GM19372 (cell line): ENCODE data around the gene PRSS50.
"Not testable (repeated sequence)": the region's sequence is repeated elsewhere in the genome, so short reads cannot be mapped to it uniquely, and the experiment has no call there.

ENCODE experiments used
- ATAC-seq: cut with Tn5 transposase; IDR thresholded peaks from one replicate; pipeline ENCODE4 v1.9.1; 2021; ENCODE audit warnings: mild to moderate bottlenecking, low read depth, moderate library complexity; ENCODE audit not compliant: unreplicated experiment

Gene PRSS50

DNA sequence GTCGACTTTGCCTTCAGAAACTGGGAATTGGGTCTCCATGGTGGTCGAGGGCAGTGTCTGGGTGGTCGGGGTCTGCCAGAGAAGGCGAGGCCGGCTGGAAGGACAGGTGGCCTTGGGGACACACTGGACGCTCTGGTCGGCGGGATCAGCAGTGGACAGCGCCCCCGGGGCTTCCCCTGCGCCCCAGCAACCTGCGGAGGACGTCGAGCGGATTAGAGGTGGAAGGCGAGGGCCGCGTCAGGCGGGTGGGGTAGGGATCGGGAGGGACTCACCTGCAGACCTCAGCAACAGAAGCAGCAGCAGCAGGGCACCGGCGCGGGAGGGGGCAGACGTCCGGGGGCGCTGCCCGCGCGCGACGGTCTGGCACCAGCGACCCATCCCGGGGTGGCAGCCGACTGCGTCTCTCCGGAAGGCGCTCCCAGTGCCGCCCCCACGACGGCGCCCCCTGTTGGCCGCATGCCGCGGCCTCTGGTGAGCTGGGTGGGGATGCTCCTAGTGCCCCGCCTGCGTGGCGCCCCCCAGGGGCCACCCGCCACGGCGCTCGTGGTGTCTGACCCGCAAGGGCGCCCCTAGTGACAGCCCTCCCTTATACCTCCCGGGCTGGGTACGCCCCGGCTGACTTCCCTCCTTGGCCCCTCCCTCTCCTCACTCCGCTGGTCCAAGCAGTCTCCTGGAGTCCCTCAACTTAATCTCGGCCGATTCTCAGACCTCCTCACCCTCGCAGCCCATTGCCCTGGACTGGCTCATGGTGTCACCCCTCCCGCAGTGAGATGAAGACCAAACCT lies at the start of gene PRSS50:
TSS of gene PRSS50 (minus strand) at position 423 of the 785 bp plus-strand sequence. CDS start at position 378, 45 bp downstream.
- no peak for ATAC-seq

DNA sequence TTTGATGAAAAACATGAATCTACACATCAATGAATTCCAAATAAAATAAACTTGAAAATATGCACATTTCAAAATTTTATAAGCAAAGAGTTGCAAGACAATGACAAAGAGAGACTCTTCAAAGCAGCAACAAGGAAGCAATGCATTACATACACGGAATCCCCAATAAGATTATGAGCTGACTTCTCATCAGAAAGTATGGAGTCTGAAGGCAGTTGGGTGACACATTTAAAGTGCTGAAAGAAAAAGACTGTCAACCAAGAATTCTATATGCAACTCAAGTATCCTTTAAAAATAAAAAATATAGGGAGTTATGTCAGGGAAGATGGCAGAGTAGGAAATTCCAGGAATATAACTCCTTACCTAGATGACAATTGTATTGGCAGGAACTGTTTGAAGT lies 46.5 kb upstream of the PRSS50 start:
- ATAC-seq, result no peak

GRCh38 chr3:46763178-46763577 lies 45.5 kb upstream of the PRSS50 start:
- ATAC-seq, result no peak

GRCh38 chr3:46759239-46760167 lies 41.8 kb upstream of the PRSS50 start:
- no peak for ATAC-seq

DNA sequence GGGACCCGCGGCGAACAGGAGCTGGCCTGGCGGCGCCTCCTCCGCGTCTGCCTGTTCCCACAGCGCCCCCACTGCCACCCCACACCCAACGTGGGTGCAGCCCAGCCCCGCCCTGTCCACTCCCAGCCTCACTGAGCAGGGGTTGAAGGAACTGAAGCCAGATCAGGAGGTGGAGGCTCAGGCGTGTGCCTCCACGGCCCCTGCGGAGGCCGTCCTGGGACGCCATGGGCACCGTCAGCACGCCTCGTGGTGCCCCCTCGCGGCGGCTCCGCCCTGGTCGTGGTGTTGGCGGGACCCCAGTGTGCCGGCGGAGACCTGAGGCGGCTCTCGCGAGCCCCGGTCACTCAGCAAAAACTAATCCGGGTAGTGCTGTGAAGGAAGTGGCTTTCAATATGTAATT lies 39.0 kb upstream of the PRSS50 start:
- ATAC-seq, result no peak

- no peak for ATAC-seq
Observed at GRCh38 chr3:46755646-46756045, 38.0 kb upstream of the PRSS50 start.

- not testable (repeated sequence) for ATAC-seq
Observed at GRCh38 chr3:46753127-46753526, 35.5 kb upstream of the PRSS50 start.

DNA sequence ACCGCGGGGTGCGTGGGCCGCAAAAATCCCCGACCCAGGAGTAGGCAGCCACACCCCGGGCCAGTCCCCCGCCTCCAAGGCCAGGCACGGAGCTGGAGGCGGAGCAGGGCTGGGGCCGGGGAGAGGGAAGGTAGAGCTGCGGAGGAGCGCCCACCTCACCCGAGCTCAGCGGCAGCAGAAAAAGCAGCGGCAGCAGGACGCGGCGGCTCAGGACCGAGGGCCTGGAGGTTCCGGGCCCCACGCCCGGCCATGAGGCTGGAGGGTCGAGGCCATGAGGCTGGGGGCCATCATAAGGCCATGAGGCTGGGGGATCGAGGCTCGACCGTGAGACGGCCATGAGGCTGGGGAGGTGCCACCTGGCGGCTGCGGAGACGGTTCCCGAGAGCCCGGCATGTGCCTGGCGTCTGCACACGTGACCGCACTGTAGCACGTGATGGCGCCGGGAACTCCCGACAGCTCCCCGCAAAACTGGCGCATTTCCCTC lies 32.9 kb upstream of the PRSS50 start:
- ATAC-seq, result no peak

DNA sequence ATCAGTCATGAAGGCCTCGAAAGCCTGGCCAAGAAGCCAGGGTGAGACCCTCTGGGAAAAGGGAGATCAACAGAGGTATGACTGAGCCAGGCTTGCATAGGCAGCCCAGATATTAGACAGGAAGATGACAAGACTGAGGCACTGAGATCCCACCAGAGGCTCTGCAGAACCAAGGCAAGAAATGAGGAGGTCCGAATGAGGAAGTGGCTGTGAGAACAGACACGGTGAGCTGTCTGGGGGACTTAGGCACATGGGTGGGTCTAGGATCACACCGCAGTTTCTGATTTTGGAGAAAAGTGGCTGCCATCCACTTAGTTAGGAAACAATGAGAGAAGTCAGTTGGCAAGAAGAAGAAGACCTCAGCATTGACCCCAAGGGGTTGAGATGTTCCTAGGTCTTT lies 31.5 kb upstream of the PRSS50 start:
- ATAC-seq, result no peak

DNA sequence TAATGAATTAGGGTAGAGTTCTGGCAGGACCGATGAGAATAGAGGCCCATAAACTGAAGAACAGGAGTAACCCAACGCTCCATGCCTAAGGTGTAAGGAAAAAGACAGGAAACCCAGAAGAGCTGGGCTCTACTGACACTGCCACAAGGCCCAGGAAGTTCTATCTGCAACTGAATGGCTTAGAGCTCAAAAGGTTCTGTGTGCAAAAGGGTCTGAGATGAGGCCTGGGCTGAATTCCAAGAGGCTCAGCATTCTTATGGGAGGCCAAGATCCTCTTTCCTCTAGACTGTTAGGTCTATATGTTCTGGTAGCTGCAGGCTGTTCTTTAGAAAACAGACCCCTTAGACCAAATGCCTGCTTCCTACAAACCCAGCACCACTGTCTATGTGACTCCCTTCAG lies 30.5 kb upstream of the PRSS50 start:
- ATAC-seq, result no peak

GRCh38 chr3:46746711-46747110 lies 29.0 kb upstream of the PRSS50 start:
- no peak for ATAC-seq

- ATAC-seq, result no peak
Observed at GRCh38 chr3:46742992-46743585, 25.4 kb upstream of the PRSS50 start.

GRCh38 chr3:46739565-46739964 lies 21.9 kb upstream of the PRSS50 start:
- not testable (repeated sequence) for ATAC-seq

- no peak for ATAC-seq
Observed at GRCh38 chr3:46737329-46737731, 19.7 kb upstream of the PRSS50 start.

GRCh38 chr3:46736006-46736872 lies 18.6 kb upstream of the PRSS50 start:
- no peak for ATAC-seq

DNA sequence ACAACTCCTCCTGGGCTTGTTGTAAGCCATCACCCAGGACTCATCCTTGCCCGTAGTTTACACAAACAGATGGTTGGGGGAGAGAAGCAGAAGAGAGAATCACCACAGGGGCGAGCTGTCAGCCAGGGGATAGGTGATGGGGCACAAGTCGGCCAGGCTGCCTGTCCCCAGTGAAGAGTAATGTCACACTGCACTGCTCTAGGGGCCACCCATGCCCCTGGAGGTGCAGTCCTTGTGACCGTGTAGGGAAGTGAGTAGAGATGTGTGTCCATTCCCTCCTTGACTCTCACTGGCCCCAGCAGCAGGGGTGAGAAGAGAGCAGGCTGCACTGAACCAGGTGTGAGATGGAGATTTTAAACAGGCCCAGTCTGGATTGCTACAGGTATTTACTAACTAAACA lies 17.1 kb upstream of the PRSS50 start:
- ATAC-seq, result no peak

GRCh38 chr3:46733026-46733800 lies 15.5 kb upstream of the PRSS50 start:
- no peak for ATAC-seq

DNA sequence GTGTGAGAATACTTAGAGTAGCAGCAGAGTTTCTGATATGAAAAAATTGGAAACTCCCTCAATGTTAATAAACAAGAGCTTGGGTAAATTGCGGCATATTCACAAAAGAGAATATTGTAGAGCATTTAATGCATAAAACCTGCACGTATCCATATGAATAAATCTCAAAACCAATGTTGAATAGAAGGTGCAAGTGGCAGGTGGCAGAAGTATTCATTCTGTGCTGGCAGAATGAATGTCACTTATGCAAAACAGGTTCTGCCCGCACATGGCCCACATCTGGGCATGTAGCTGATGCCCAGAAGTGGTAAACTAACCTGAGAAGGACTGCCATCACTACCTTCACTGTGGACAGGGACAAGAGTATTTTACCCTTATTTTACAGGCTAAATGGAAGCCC lies 14.1 kb upstream of the PRSS50 start:
- no peak for ATAC-seq

- ATAC-seq, result no peak
Observed at GRCh38 chr3:46730819-46731218, 13.2 kb upstream of the PRSS50 start.
